OCI-LY7 (cell line): Measurements from ENCODE around the gene TAS2R30. TPM values are rescaled to one million over a fixed set of nuclear protein-coding genes. Genes with fewer than 3 reads are reported as not detected.

ENCODE experiments used
- BruUV-seq: library from RNA; stranded (reverse); fragments of 400-500 nt; replicated peaks from 2 replicates; lab custom pipeline; 2021; lab: Mats Ljungman, UMichigan
- CTCF ChIA-PET: fragments of 300-600 bp; sonication (Branson Sonifier 250); formaldehyde crosslinking; loops from one replicate; lab custom pipeline; 2022; ENCODE audit warnings: antibody characterized with exemption; ENCODE audit not compliant: unreplicated experiment; lab: Charles Lee
- POLR2A ChIA-PET: fragments of 300-600 bp; sonication (Branson Sonifier 250); formaldehyde crosslinking; loops from one replicate; lab custom pipeline; 2022; ENCODE audit warnings: antibody characterized with exemption; lab: Charles Lee
- DNase-seq: peaks from one replicate; pipeline ENCODE4 v3.0.0-alpha.2; 2015; ENCODE audit warnings: low spot score
- H2AFZ ChIP-seq: fragments of 200-600 bp; sonication (generic), shearing (Covaris generic); 2 replicates; pipeline ENCODE4 v1.6.1; 2014; ENCODE audit warnings: mild to moderate bottlenecking, antibody characterized with exemption, low read length, moderate library complexity
- H3K27ac ChIP-seq: fragments of 200-600 bp; sonication (generic); 2 replicates; pipeline ENCODE4 v1.5.1; 2014; ENCODE audit warnings: mixed run types, low read depth, mild to moderate bottlenecking, moderate library complexity, low read length, inconsistent platforms; ENCODE audit not compliant: poor library complexity, severe bottlenecking
- H3K36me3 ChIP-seq: fragments of 200-600 bp; sonication (generic); 2 replicates; pipeline ENCODE4 v1.6.1; 2014; ENCODE audit warnings: mild to moderate bottlenecking, antibody characterized with exemption, low read length, moderate library complexity, mixed read lengths; ENCODE audit not compliant: insufficient read depth
- H3K4me1 ChIP-seq: fragments of 200-600 bp; sonication (generic); 2 replicates; pipeline ENCODE4 v1.5.1; 2014; ENCODE audit warnings: mild to moderate bottlenecking, low read length; ENCODE audit not compliant: insufficient read depth, poor library complexity, severe bottlenecking
- H3K4me2 ChIP-seq: fragments of 200-600 bp; sonication (generic); 2 replicates; pipeline ENCODE4 v1.6.1; 2014; ENCODE audit warnings: mild to moderate bottlenecking, low read length
- H3K4me3 ChIP-seq: fragments of 200-600 bp; sonication (generic); 2 replicates; pipeline ENCODE4 v1.5.1; 2014; ENCODE audit warnings: mild to moderate bottlenecking, low read depth, low read length; ENCODE audit not compliant: poor library complexity, severe bottlenecking
- H3K79me2 ChIP-seq: fragments of 200-600 bp; sonication (generic); 2 replicates; pipeline ENCODE4 v1.6.1; 2016; ENCODE audit warnings: low read depth, mild to moderate bottlenecking, low read length, moderate library complexity, mixed read lengths; ENCODE audit not compliant: insufficient read depth
- H3K9me2 ChIP-seq: fragments of 200-600 bp; sonication (generic); 2 replicates; pipeline ENCODE4 v1.6.1; 2016; ENCODE audit warnings: mild to moderate bottlenecking, low read length, mixed read lengths; ENCODE audit not compliant: insufficient read depth
- H3K9me3 ChIP-seq: fragments of 200-600 bp; sonication (generic); 2 replicates; pipeline ENCODE4 v1.6.1; 2014; ENCODE audit warnings: mild to moderate bottlenecking, mixed run types, low read length, mixed read lengths
- H4K20me1 ChIP-seq: fragments of 200-600 bp; sonication (generic); 2 replicates; pipeline ENCODE4 v1.6.1; 2014; ENCODE audit warnings: mild to moderate bottlenecking, antibody characterized with exemption, low read length, moderate library complexity, mixed read lengths; ENCODE audit not compliant: insufficient read depth
- EZH2phosphoT487 ChIP-seq: fragments of 200-600 bp; sonication (generic); IDR thresholded peaks from 2 replicates; pipeline ENCODE4 v1.6.1; 2018; ENCODE audit warnings: low read depth, borderline replicate concordance, mild to moderate bottlenecking, mixed run types, antibody characterized with exemption, low read length, moderate library complexity, mixed read lengths
- intact Hi-C: fragments of 100-400 bp; cut with micrococcal nuclease; formaldehyde crosslinking; loops from one replicate; pipeline ENCODE4 v1.10.0; 2022; ENCODE audit not compliant: unreplicated experiment
- total RNA-seq, 2 experiments: library from RNA; depleted of rRNA in 1 of 2; stranded (reverse); fragments of >200 nt in 1 of 2; shearing (Covaris generic) in 1 of 2; gene quantifications; 2 replicates each; pipeline ENCODE4 v1.2.3, GENCODE V29; 2014 to 2022
- TF ChIP-seq, protein P1 (sequence below): fragments of 200-600 bp; sonication (generic); conservative IDR thresholded peaks from 2 replicates; pipeline ENCODE4 v1.5.1; 2014; ENCODE audit warnings: mild to moderate bottlenecking, antibody characterized with exemption, low read length, moderate library complexity, mixed read lengths

The TAS2R30 gene
- total RNA-seq, 2 experiments from 2014 or later = 4.1 to 6.0 TPM

GRCh38 chr12:11152725-11153124 lies 18.3 kb upstream of the TAS2R30 start:
- peaks cover 35% of the 10 kb centered on the region for H3K79me2 ChIP-seq
- H3K4me1 ChIP-seq = no peaks in the 10 kb centered on the region
- H3K4me2 ChIP-seq = no peak overlapping the region
- ChIA-PET POLR2A (no interaction called here), CTCF (no interaction called here)
- no peak overlapping the region for H3K27ac ChIP-seq
- no peak for DNase-seq
- H4K20me1 ChIP-seq = no peaks in the 10 kb centered on the region
- H3K9me2 ChIP-seq = no peaks in the 10 kb centered on the region
- H2AFZ ChIP-seq = no peak overlapping the region
- BruUV-seq = no TSS peak
- TF ChIP-seq EZH2phosphoT487 = no peak
- TF ChIP-seq, protein P1, sequence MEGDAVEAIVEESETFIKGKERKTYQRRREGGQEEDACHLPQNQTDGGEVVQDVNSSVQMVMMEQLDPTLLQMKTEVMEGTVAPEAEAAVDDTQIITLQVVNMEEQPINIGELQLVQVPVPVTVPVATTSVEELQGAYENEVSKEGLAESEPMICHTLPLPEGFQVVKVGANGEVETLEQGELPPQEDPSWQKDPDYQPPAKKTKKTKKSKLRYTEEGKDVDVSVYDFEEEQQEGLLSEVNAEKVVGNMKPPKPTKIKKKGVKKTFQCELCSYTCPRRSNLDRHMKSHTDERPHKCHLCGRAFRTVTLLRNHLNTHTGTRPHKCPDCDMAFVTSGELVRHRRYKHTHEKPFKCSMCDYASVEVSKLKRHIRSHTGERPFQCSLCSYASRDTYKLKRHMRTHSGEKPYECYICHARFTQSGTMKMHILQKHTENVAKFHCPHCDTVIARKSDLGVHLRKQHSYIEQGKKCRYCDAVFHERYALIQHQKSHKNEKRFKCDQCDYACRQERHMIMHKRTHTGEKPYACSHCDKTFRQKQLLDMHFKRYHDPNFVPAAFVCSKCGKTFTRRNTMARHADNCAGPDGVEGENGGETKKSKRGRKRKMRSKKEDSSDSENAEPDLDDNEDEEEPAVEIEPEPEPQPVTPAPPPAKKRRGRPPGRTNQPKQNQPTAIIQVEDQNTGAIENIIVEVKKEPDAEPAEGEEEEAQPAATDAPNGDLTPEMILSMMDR = no peak
- peaks cover 14% of the 10 kb centered on the region; the same call in 1 of the 2 replicates for H3K36me3 ChIP-seq
- no peak overlapping the region for H3K4me3 ChIP-seq
- intact Hi-C loops = no loop called here
- H3K9me3 ChIP-seq = peaks cover 22% of the 10 kb centered on the region

GRCh38 chr12:11150832-11151231 lies 16.4 kb upstream of the TAS2R30 start:
- BruUV-seq = no TSS peak
- Histone ChIP-seq H3K36me3 (peaks cover 13% of the 10 kb centered on the region; the same call in 1 of the 2 replicates), H3K4me1 (no peaks in the 10 kb centered on the region), H3K9me2 (no peaks in the 10 kb centered on the region), H2AFZ (no peak overlapping the region), H3K9me3 (peaks cover 19% of the 10 kb centered on the region), H3K79me2 (peaks cover 27% of the 10 kb centered on the region), H3K4me3 (no peak overlapping the region), H4K20me1 (no peaks in the 10 kb centered on the region), H3K27ac (no peak overlapping the region), H3K4me2 (no peak overlapping the region)
- ChIA-PET CTCF (no interaction called here), POLR2A (interaction anchor here (0.6 kb wide), 2 partner anchors 43 to 535 kb away, joined by 3 read pairs; no protein-coding TSS in a partner anchor)
- intact Hi-C loops = no loop called here
- no peak for TF ChIP-seq EZH2phosphoT487
- TF ChIP-seq, protein P1 = no peak
- no peak for DNase-seq

GRCh38 chr12:11147420-11147819 lies 13.0 kb upstream of the TAS2R30 start:
- Histone ChIP-seq H3K36me3 (peaks cover 9% of the 10 kb centered on the region; the same call in 1 of the 2 replicates), H4K20me1 (no peaks in the 10 kb centered on the region), H3K4me3 (no peak overlapping the region), H3K4me1 (no peaks in the 10 kb centered on the region), H3K4me2 (no peak overlapping the region), H3K9me3 (no peaks in the 10 kb centered on the region), H3K79me2 (peaks cover 3% of the 10 kb centered on the region; the same call in 1 of the 2 replicates), H3K9me2 (no peaks in the 10 kb centered on the region), H2AFZ (no peak overlapping the region), H3K27ac (no peak overlapping the region)
- ChIA-PET CTCF (no interaction called here), POLR2A (no interaction called here)
- DNase-seq = no peak
- BruUV-seq = no TSS peak
- intact Hi-C loops = no loop called here
- TF ChIP-seq, protein P1 = no peak
- no peak for TF ChIP-seq EZH2phosphoT487
